B cell (primary cell): Measurements from ENCODE around the gene ASIC1.

Source experiments
- EZH2 ChIP-seq: IDR thresholded peaks from 2 replicates; pipeline ENCODE4 v1.6.1; 2012; ENCODE audit warnings: borderline replicate concordance, low read depth, mild to moderate bottlenecking, moderate library complexity, low read length; ENCODE audit not compliant: insufficient read depth, poor library complexity, severe bottlenecking
- TF ChIP-seq, protein P1 (sequence below): fragments of 200-600 bp; IDR thresholded peaks from one replicate; pipeline ENCODE4 v1.8.0; 2022; ENCODE audit warnings: antibody characterized with exemption, mild to moderate bottlenecking

DNA sequence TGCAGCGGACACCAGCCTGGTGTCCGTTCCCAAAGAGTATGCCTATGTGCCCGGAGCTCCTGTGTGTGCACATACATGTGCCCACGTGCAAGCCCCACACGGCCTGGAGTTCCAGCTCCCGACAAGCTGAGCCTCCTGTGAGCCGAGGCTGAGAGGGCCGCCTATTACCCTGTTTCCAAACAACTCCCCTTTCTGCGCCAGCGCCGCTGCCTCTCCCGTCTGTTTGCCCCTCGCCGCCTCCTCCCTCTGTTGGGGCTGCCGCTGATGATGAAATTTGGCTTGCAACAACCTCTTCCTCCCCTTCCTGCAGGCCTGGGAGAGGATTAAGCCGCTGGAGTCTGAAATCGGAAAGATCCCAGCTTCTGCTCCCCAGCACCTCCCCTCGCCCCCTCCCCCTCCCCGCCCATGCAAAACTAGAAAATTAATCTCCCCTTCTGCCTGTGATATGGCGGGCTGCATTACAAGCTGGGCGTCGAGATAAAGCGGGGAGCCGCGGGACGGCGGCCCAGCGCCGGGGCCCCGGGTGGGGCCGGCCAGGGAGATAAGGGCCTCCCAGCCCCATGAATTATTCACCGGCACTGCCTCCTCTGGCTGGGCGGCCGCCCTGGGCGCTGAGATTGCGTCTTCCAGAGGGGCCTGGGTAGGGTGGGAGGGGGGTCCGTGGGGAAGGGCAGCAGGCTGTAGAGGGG, 6.8 kb upstream of the ASIC1 start:
- TF ChIP-seq, protein P1, sequence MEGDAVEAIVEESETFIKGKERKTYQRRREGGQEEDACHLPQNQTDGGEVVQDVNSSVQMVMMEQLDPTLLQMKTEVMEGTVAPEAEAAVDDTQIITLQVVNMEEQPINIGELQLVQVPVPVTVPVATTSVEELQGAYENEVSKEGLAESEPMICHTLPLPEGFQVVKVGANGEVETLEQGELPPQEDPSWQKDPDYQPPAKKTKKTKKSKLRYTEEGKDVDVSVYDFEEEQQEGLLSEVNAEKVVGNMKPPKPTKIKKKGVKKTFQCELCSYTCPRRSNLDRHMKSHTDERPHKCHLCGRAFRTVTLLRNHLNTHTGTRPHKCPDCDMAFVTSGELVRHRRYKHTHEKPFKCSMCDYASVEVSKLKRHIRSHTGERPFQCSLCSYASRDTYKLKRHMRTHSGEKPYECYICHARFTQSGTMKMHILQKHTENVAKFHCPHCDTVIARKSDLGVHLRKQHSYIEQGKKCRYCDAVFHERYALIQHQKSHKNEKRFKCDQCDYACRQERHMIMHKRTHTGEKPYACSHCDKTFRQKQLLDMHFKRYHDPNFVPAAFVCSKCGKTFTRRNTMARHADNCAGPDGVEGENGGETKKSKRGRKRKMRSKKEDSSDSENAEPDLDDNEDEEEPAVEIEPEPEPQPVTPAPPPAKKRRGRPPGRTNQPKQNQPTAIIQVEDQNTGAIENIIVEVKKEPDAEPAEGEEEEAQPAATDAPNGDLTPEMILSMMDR, result no peak
- TF ChIP-seq EZH2, result no peak
